Subcutaneous adipose tissue (tissue), 4 donors: ENCODE measurements around the gene PRSS53. TPM values are rescaled to one million over a fixed set of nuclear protein-coding genes. Genes with fewer than 3 reads are reported as not detected.

ENCODE experiments used
- CTCF ChIP-seq: fragments of 450-650 bp; IDR thresholded peaks from one replicate; pipeline ENCODE4 v1.5.1; 2016; ENCODE audit warnings: low read depth, mild to moderate bottlenecking, control low read depth, antibody characterized with exemption, moderate library complexity
- total RNA-seq, 4 donors: library from RNA; depleted of rRNA; stranded (reverse); fragments of >200 nt; gene quantifications; one replicate each; pipeline ENCODE4 v1.1.0, GENCODE V29; 2016

PRSS53 gene
- total RNA-seq: 1 to 10 TPM; 1.5 to 3.2 (median 1.8) TPM

DNA sequence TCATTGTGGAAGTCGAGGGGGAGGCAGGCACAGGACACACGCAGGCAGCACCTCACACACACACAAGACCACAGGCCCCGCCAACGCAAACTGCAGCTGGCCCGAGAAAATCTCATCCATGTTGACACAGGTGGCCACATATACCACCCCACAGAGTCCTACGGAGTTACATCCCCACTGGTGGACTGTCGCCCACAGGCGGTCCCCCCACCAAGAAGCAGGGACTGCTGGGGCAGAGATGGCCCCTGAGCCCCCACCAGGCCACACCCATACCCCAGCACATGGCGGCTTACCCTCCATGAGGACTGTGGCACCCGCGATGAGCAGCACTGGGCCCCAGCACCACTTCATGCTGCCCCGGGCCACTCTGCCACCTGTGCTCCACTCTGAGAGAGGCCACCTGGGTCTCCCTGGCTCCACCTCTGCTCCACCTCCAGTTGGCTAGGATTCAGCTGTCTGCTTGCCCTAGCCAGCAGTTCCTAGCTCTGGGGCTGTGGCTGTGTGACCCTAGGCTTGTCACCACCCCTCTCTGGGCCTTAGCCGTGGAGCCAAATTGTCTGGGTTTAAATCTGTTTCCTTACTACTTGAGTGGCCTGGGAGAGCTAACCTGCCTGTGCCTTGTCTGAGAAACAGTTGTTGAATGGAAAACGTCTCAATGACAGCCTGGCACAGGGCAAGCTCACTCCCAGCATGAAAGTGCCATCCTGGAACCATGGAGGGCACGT lies at the start of gene PRSS53:
PRSS53 (minus strand) TSS at position 485 of the 725 bp plus-strand sequence; CDS start at position 351, 134 bp downstream.
- TF ChIP-seq CTCF: no peak

- TF ChIP-seq CTCF: no peak
Measured at GRCh38 chr16:31136287-31136662, 47.5 kb upstream of the PRSS53 start.

- no peak for TF ChIP-seq CTCF
Measured at GRCh38 chr16:31135535-31136286, 47.0 kb upstream of the PRSS53 start, which contains the start of gene PRSS8. PRSS8 (minus strand) TSS chr16:31135727; CDS start chr16:31135498, 229 bp downstream.

GRCh38 chr16:31134625-31135534 lies 46.1 kb upstream of the PRSS53 start:
- TF ChIP-seq CTCF: no peak

DNA sequence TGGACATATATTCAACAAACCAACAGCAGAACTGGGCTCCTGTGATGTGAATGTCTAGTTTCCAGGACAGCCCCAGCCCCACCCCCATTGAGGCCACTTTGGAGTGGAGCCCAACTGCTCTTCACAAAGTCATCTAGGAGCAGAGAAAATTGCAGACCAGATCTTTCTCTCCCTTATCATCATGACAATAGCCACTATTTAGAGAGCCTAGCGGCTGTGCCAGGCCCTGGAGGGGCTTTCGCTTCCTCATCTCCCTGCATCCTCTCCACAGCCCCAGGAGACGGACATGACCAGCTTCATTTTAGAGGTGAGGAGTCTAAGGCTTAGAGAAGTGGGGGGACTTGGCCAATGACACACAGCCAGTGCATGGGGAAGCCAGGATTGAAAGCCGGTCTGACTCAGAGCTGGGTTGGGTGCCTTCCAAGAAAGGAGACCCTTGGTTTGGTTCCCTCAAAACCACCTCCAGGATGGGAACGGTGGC lies 45.4 kb upstream of the PRSS53 start:
- TF ChIP-seq CTCF: no peak

GRCh38 chr16:31133046-31133501 lies 44.3 kb upstream of the PRSS53 start:
- no peak for TF ChIP-seq CTCF
